K562 (cell line): ENCODE results near the gene COX11. TPM values are rescaled to one million over a fixed set of nuclear protein-coding genes. Genes with fewer than 3 reads are reported as not detected.

Source experiments
- ATAC-seq: fragments of 200-7000 bp; cut with Tn5 transposase; 3 replicates; pipeline ENCODE4 v1.9.1; 2020; ENCODE audit warnings: moderate library complexity
- BruUV-seq: library from RNA; stranded (reverse); fragments of 400-500 nt; replicated peaks from 2 replicates; lab custom pipeline; 2021; lab: Mats Ljungman, UMichigan
- CTCF ChIA-PET: fragments of 300-600 bp; formaldehyde crosslinking; extraction: SDS; loops from one replicate; lab custom pipeline; 2021; ENCODE audit warnings: low intra/inter-chr PET ratio; lab: Yijun Ruan, JAX
- POLR2A ChIA-PET: fragments of 300-600, 350-650 bp; sonication (Branson Sonifier 250); formaldehyde crosslinking; extraction: SDS; loops from one replicate; lab custom pipeline; 2021; ENCODE audit warnings: antibody characterized with exemption, inconsistent platforms; lab: Yijun Ruan, JAX
- DNase-seq, 4 experiments: peaks; one replicate each; pipeline versions ENCODE4 v3.0.0 to v3.0.0-alpha.2; 2011 to 2018; ENCODE audit warnings: low spot score in 3 of 4, mixed read lengths in 3 of 4; ENCODE audit errors: extremely low read depth in 1 of 4
- FAIRE-seq: peaks from 2 replicates; lab custom pipeline; 2011; peaks lifted over from hg19 to GRCh38; lab: Jason Lieb, UNC
- H2AFZ ChIP-seq: 2 replicates; pipeline ENCODE4 v1.6.0; 2011; ENCODE audit warnings: low read depth, low read length, control low read depth, inconsistent platforms
- H3K27ac ChIP-seq: fragments of 200-600 bp; 3 replicates; pipeline ENCODE4 v1.8.0; 2011; ENCODE audit warnings: low read depth, mild to moderate bottlenecking, control low read depth, inconsistent platforms, low read length, moderate library complexity, mixed read lengths; ENCODE audit errors: extremely low read depth
- H3K27me3 ChIP-seq, 2 experiments: fragments of 300-600 bp in 1 of 2; 2 replicates in 1 of 2; 3 replicates in 1 of 2; pipeline versions ENCODE4 v1.6.0 to v1.8.0; 2011; ENCODE audit warnings: inconsistent platforms in 2 of 2, low read length in 2 of 2, mild to moderate bottlenecking in 1 of 2, mixed read lengths in 1 of 2, moderate library complexity in 1 of 2; ENCODE audit not compliant: control insufficient read depth in 2 of 2, insufficient read depth in 2 of 2
- H3K36me3 ChIP-seq: fragments of 300-600 bp; 3 replicates; pipeline ENCODE4 v1.8.0; 2011; ENCODE audit warnings: mild to moderate bottlenecking, low read length, inconsistent platforms; ENCODE audit not compliant: control insufficient read depth, insufficient read depth
- H3K4me1 ChIP-seq, 2 experiments: fragments of 200-600 bp in 1 of 2; replicated peaks in 1 of 2; 2 replicates in 1 of 2; 3 replicates in 1 of 2; pipeline versions ENCODE4 v1.5.1 to v1.8.0; 2011; ENCODE audit warnings: inconsistent platforms in 2 of 2, low read length in 2 of 2, mild to moderate bottlenecking in 1 of 2, mixed read lengths in 1 of 2, moderate library complexity in 1 of 2; ENCODE audit not compliant: control insufficient read depth in 2 of 2, insufficient read depth in 2 of 2
- H3K4me2 ChIP-seq: 2 replicates; pipeline ENCODE4 v1.6.1; 2011; ENCODE audit warnings: low read length, control low read depth, inconsistent platforms, mixed read lengths; ENCODE audit not compliant: insufficient read depth
- H3K4me3 ChIP-seq: fragments of 200-600 bp; sonication (generic), shearing (Covaris generic); 2 replicates; pipeline ENCODE4 v1.5.1; 2016; ENCODE audit warnings: control low read depth, inconsistent platforms
- H3K79me2 ChIP-seq: fragments of 200-600 bp; 3 replicates; pipeline ENCODE4 v1.8.0; 2011; ENCODE audit warnings: low read length, inconsistent platforms; ENCODE audit not compliant: control insufficient read depth, insufficient read depth
- H3K9ac ChIP-seq, 2 experiments: 2 replicates each; pipeline versions ENCODE4 v1.6.0 to v1.6.1; 2011; ENCODE audit warnings: low read depth in 2 of 2, low read length in 2 of 2, control low read depth in 1 of 2, inconsistent platforms in 1 of 2, mild to moderate bottlenecking in 1 of 2, mixed read lengths in 1 of 2; ENCODE audit not compliant: insufficient read depth in 1 of 2
- H3K9me1 ChIP-seq: one replicate; pipeline ENCODE4 v1.6.0; 2011; ENCODE audit warnings: inconsistent platforms, mild to moderate bottlenecking, low read length, moderate library complexity; ENCODE audit not compliant: control insufficient read depth, insufficient read depth
- H3K9me3 ChIP-seq: replicated peaks from 2 replicates; pipeline ENCODE4 v1.5.1; 2011; ENCODE audit warnings: low read depth, low read length, inconsistent platforms; ENCODE audit not compliant: control insufficient read depth, insufficient read depth
- H4K20me1 ChIP-seq: replicated peaks from 2 replicates; pipeline ENCODE4 v1.6.1; 2011; ENCODE audit warnings: low read length, inconsistent platforms, mixed read lengths; ENCODE audit not compliant: control insufficient read depth, insufficient read depth
- DLX4 ChIP-seq: fragments of 250-450 bp; sonication (Bioruptor Pico); IDR thresholded peaks from 2 replicates; pipeline ENCODE4 v1.6.1; 2021; ENCODE audit warnings: mild to moderate bottlenecking
- E2F5 ChIP-seq: sonication (generic); formaldehyde crosslinking; IDR thresholded peaks from 2 replicates; pipeline ENCODE4 v1.8.0; 2022; ENCODE audit warnings: mild to moderate bottlenecking, missing genetic modification reagents
- GATAD2A ChIP-seq: fragments of 450-650 bp; IDR thresholded peaks from 2 replicates; pipeline ENCODE4 v1.6.1; 2017
- ILK ChIP-seq: fragments of 450-650 bp; IDR thresholded peaks from 2 replicates; pipeline ENCODE4 v1.6.1; 2016; ENCODE audit warnings: missing genetic modification characterization, low read depth, mild to moderate bottlenecking, missing compliant biosample characterization, moderate library complexity, borderline replicate concordance
- PTRF ChIP-seq: fragments of 450-650 bp; IDR thresholded peaks from 2 replicates; pipeline ENCODE4 v1.6.1; 2016; ENCODE audit warnings: mild to moderate bottlenecking, missing genetic modification characterization, missing compliant biosample characterization
- RCOR1 ChIP-seq, 2 experiments: IDR thresholded peaks; 2 replicates each; pipeline ENCODE4 v1.6.1; 2012; ENCODE audit warnings: low read depth in 2 of 2, low read length in 2 of 2, borderline replicate concordance in 1 of 2, improper control_type of control experiment in 1 of 2
- SPI1 ChIP-seq: IDR thresholded peaks from 2 replicates; pipeline ENCODE4 v1.6.1; 2011; ENCODE audit warnings: low read depth, low read length, control low read depth, borderline replicate concordance
- TFAM ChIP-seq: fragments of 250-450 bp; sonication (Bioruptor Pico); conservative IDR thresholded peaks from 2 replicates; pipeline ENCODE4 v1.5.0; 2021; ENCODE audit warnings: mild to moderate bottlenecking, moderate library complexity
- TFE3 ChIP-seq: fragments of 450-650 bp; formaldehyde crosslinking; IDR thresholded peaks from 2 replicates; pipeline ENCODE4 v1.4.0; 2020; ENCODE audit warnings: mild to moderate bottlenecking, mixed read lengths
- XRCC4 ChIP-seq: IDR thresholded peaks from one replicate; pipeline ENCODE4 v1.6.1; 2011; ENCODE audit not compliant: insufficient read depth, insufficient read length; ENCODE audit errors: extremely low read depth
- ZBTB5 ChIP-seq: fragments of 450-650 bp; IDR thresholded peaks from 2 replicates; pipeline ENCODE4 v1.6.1; 2017; ENCODE audit warnings: antibody characterized with exemption
- WGBS: fragments of 100-300 bp; shearing (Covaris generic); methylation state at CpG from one replicate; pipeline ENCODE4 v1.1.6; 2016; ENCODE audit warnings: low coverage, mixed read lengths; ENCODE audit not compliant: insufficient coverage; ENCODE audit errors: missing lambda C conversion rate; 5-methylcytosine and 5-hydroxymethylcytosine counted together
- in situ Hi-C: fragments of 300-500 bp; cut with MboI; formaldehyde crosslinking; loops from 4 replicates; pipeline ENCODE4 v1.15.0; 2018; ENCODE audit warnings: inconsistent platforms, mixed read lengths
- intact Hi-C: fragments of 100-400 bp; cut with micrococcal nuclease; formaldehyde crosslinking; loops from 2 replicates; pipeline ENCODE4 v1.14.2; 2022
- polyA plus RNA-seq, 8 experiments: library from polyadenylated mRNA; depleted of rRNA in 4 of 8; stranded (reverse) in 5 of 8; unstranded in 3 of 8; fragments of >200 nt; fragmentation: Nextera tagmentation in 2 of 8; fragmentation: Illumina TruSeq in 1 of 8; extraction: Ambion mirVana in 2 of 8; extraction: Trizol in 1 of 8; gene quantifications; 2 replicates each; pipeline versions ENCODE4 v1.2.1 to v1.2.3, GENCODE V29; 2011 to 2014; ENCODE audit warnings: inconsistent platforms in 1 of 8, missing spikeins in 1 of 8
- total RNA-seq, 7 experiments: library from RNA; depleted of rRNA in 6 of 7; stranded (reverse); fragments of >200 nt in 6 of 7; fragmentation: Illumina TruSeq in 2 of 7; extraction: Trizol in 2 of 7; gene quantifications; 2 replicates each; pipeline versions ENCODE4 v1.2.1 to v1.2.3, GENCODE V29; 2011 to 2021; ENCODE audit warnings: low replicate concordance in 1 of 7

The COX11 gene
- total and polyA plus RNA-seq, 9 of the 15 experiments (the other 6 are each of a cell fraction or from before 2014, with no cell fraction given): 18.5 to 112 (median 30.7) TPM

GRCh38 chr17:54977744-54978143, 9.3 kb upstream of the COX11 start:
- Histone ChIP-seq H3K9ac (no peak overlapping the region), H3K36me3 (no peaks in the 10 kb centered on the region; the same call in 1 of the 3 replicates), H3K9me1 (no peaks in the 10 kb centered on the region), H3K4me2 (no peak overlapping the region), H4K20me1 (no peaks in the 10 kb centered on the region), H2AFZ (no peak overlapping the region), H3K27me3 (no peaks in the 10 kb centered on the region), H3K4me1 (peaks cover 0 to 5% of the 10 kb centered on the region in 2 experiments; a peak in 1 of 5 replicates), H3K79me2 (peaks cover 78% of the 10 kb centered on the region), H3K4me3 (no peak overlapping the region), H3K9me3 (no peaks in the 10 kb centered on the region), H3K27ac (no peak overlapping the region)
- FAIRE-seq: no peak
- CTCF ChIA-PET: no interaction called here
- BruUV-seq: no TSS peak
- no peak for ATAC-seq
- no peak for DNase-seq
- in situ Hi-C loops (no loop called here), intact Hi-C loops (no loop called here)
- POLR2A ChIA-PET: interaction anchor here (1.0 kb wide), 1 partner anchor 10 kb away, joined by 3 read pairs; no protein-coding TSS in a partner anchor
- 79% methylated on average over 2 of the region's 2 CpGs for WGBS
- TF ChIP-seq SPI1: peak; percentile 38; the same call in 1 of the 2 replicates
- no peak for TF ChIP-seq PTRF (tag)
- TF ChIP-seq RCOR1 (IDR thresholded peaks at IDR 0.05; ENCODE audit: borderline replicate concordance in 1 of 2, low read depth in 2 of 2, low read length in 2 of 2): no peak

GRCh38 chr17:54976316-54976715, 7.9 kb upstream of the COX11 start:
- Histone ChIP-seq H3K27ac (no peak overlapping the region), H3K79me2 (peaks cover 90% of the 10 kb centered on the region), H2AFZ (no peak overlapping the region), H3K4me1 (peaks cover 0 to 15% of the 10 kb centered on the region in 2 experiments; a peak in 4 of 5 replicates), H4K20me1 (no peaks in the 10 kb centered on the region), H3K36me3 (no peaks in the 10 kb centered on the region; the same call in 1 of the 3 replicates), H3K9ac (no peak overlapping the region), H3K9me3 (no peaks in the 10 kb centered on the region), H3K27me3 (no peaks in the 10 kb centered on the region), H3K4me2 (no peak overlapping the region), H3K9me1 (no peaks in the 10 kb centered on the region), H3K4me3 (no peak overlapping the region)
- intact Hi-C loops (no loop called here), in situ Hi-C loops (no loop called here)
- ChIA-PET CTCF (no interaction called here), POLR2A (no interaction called here)
- no peak for FAIRE-seq
- no TSS peak for BruUV-seq
- WGBS: 93% methylated on average over 3 of the region's 3 CpGs
- no peak for ATAC-seq
- no peak for DNase-seq
- TF ChIP-seq ILK (tag): no peak
- TF ChIP-seq TFE3 (CRISPR knock-in tag): no peak
- no peak for TF ChIP-seq XRCC4
- TF ChIP-seq TFAM (CRISPR knock-in tag): no peak
- no peak for TF ChIP-seq E2F5 (CRISPR knock-in tag)
- TF ChIP-seq ZBTB5: no peak
- no peak for TF ChIP-seq GATAD2A
- no peak for TF ChIP-seq DLX4
